SK-N-MC (cell line): ENCODE results near the gene NEMP2.
"Not testable (repeated sequence)": the region's sequence is repeated elsewhere in the genome, so short reads cannot be mapped to it uniquely, and the experiment has no call there.

ENCODE experiments used
- EZH2 ChIP-seq: fragments of 200-600 bp; sonication (generic); IDR thresholded peaks from one replicate; pipeline ENCODE4 v1.6.1; 2017; ENCODE audit warnings: antibody characterized with exemption
- POLR2AphosphoS5 ChIP-seq: IDR thresholded peaks from 2 replicates; pipeline ENCODE4 v1.6.1; 2012; ENCODE audit warnings: mild to moderate bottlenecking, low read depth, low read length, borderline replicate concordance

DNA sequence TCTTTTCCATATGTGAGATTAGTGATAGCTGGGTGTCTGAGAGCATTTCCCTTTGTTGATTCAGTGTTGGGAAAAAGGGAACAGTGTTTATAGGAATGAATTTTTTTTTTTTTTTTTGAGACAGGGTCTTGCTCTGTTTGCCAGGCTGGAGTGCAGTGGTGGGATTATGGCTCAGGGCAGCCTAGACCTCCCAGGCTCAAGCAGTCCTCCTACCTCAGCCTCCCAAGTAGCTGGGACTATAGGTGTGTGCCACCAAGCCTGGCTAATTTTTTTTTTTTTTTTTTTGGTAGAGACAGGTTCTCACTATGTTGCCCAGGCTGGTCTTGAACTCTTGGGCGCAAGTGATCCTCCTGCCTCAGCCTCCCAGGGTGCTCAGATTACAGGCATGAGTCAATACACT is 66.2 kb downstream of the NEMP2 start:
- TF ChIP-seq EZH2, POLR2AphosphoS5: not testable (repeated sequence)
